ENCODE results near the gene MYBPC1.

Gene MYBPC1

GRCh38 chr12:101604132-101604531, 9.4 kb downstream of the MYBPC1 start:
- DNase-seq: no peak

- no peak for DNase-seq
Measured at GRCh38 chr12:101607894-101608293, 13.1 kb downstream of the MYBPC1 start.

- no peak for DNase-seq
Measured at GRCh38 chr12:101608301-101609133, 13.7 kb downstream of the MYBPC1 start.

- no peak for DNase-seq
Measured at GRCh38 chr12:101609198-101609597, 14.4 kb downstream of the MYBPC1 start.

- DNase-seq: no peak
Measured at GRCh38 chr12:101612160-101612916, 17.6 kb downstream of the MYBPC1 start.

GRCh38 chr12:101616027-101616494, 21.3 kb downstream of the MYBPC1 start:
- no peak for DNase-seq

- DNase-seq: no peak
Measured at GRCh38 chr12:101619026-101619786, 24.4 kb downstream of the MYBPC1 start.

- DNase-seq: peak; percentile 11
Measured at GRCh38 chr12:101619858-101620761, 25.3 kb downstream of the MYBPC1 start.

- DNase-seq: no peak
Measured at GRCh38 chr12:101620762-101621133, 26.0 kb downstream of the MYBPC1 start.

- DNase-seq: no peak
Measured at GRCh38 chr12:101628676-101629075, 33.9 kb downstream of the MYBPC1 start.

- DNase-seq: peak; percentile 34
Measured at GRCh38 chr12:101634724-101635123, 40.0 kb downstream of the MYBPC1 start.

- DNase-seq: no peak
Measured at GRCh38 chr12:101637936-101638335, 43.2 kb downstream of the MYBPC1 start.

GRCh38 chr12:101642115-101643067, 47.6 kb downstream of the MYBPC1 start:
- peak; percentile 7 for DNase-seq

- no peak for DNase-seq
Measured at GRCh38 chr12:101647711-101648110, 52.9 kb downstream of the MYBPC1 start.

GRCh38 chr12:101648195-101648594, 53.4 kb downstream of the MYBPC1 start:
- peak; percentile 49 for DNase-seq

- no peak for DNase-seq
Measured at GRCh38 chr12:101650346-101651117, 55.8 kb downstream of the MYBPC1 start.

- DNase-seq: no peak
Measured at GRCh38 chr12:101653030-101653429, 58.3 kb downstream of the MYBPC1 start.

GRCh38 chr12:101653503-101653902, 58.7 kb downstream of the MYBPC1 start:
- no peak for DNase-seq

- no peak for DNase-seq
Measured at GRCh38 chr12:101654442-101654841, 59.7 kb downstream of the MYBPC1 start.

GRCh38 chr12:101655393-101655792, 60.6 kb downstream of the MYBPC1 start:
- DNase-seq: no peak

All from DMS79 (cell line).